Stimulated activated CD4-positive, alpha-beta T cell treated with anti-CD3 and anti-CD28 coated beads, Interleukin-12 subunit alpha, Interleukin-12 subunit beta, amount 100 ng/mL, for 4 hours (primary cell): ENCODE results near the gene SPTB.

Experiments used
- DNase-seq: peaks from one replicate; pipeline ENCODE4 v3.0.0-alpha.2; 2020

The SPTB gene

DNA sequence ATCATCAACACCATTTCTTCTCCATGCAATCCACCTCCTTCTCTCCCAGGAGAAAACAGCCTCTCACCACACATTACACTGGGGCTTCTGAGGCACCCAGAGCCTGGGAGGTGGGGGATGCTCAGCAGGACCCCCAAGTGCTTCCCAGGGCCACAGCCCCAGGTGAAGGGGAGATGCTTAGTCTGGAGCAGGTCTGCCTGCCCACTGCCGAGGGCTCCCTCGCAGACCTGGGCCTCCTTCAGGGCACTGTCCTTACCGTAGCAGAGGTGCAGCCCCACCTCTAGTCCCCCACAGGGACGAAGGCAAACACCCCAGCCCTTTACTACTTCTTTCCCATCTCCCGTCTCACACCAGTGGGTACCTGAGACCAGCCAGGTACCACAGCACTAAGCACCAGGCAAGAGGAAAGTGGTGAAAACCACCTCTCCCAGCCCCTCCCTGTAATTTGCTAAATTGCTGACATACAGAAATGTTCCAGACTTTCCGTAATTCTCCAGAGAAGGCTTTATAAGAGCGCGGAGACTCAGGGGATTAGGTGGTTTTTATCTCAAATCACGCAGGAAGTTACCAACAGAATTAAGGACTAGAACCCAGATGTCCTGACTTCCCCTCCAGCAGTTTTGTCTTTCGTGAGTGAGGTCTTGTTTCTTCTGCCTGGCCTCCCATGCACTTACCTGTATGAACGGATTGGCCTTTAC, 116.5 kb downstream of the SPTB start:
- DNase-seq = no peak

- DNase-seq = peak; percentile 17
These were observed 117.4 kb downstream of the SPTB start for GRCh38 chr14:64762044-64763034.

DNA sequence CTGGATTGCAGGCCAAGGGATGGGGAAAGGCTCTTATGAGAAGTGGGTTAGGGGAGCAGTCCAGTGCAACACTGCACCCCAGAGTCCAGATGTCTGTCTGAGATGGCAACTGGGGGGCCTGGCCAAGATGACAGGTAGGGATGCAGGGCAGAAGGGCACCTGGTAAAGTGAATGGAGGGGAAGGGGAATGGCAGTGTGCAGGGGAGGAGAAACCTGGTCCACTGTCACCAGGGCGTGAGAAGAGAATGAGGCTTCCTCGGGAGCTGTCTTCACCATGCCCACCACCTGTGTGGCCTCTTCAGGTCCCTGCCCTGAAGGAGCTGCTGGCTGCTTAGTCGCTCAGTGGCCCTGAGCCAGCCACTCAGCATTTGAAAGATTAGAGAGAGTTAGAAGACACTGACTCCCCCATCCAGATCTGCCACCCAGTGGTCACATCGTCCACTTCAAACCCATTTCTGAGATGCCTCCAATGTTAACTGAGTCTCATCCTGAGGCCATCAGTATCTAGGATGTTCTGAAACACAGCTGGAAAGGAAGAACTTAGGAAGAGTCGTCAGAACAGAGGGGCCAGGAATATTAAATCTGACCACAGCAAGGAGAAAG, 118.2 kb downstream of the SPTB start:
- no peak for DNase-seq

DNA sequence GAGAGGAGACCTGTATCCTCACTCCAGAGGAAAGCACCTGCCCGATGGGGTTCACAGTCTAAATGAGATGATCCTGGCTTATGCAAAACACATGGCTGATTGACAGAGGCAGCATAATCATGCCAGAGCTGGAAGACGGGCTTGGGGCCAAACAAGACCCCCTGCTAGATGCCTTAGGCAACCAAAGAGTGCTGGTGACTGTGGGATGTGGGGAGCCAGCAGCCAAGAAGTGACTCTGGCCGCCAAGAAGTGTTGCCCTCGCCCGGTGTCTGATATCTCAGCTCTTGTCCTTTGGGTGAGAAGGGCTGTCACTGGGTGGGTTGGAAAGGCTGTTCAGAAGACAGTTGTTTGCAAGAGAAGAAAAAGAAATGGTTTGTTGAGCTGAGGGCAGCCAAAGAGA, 118.8 kb downstream of the SPTB start:
- DNase-seq = no peak

DNA sequence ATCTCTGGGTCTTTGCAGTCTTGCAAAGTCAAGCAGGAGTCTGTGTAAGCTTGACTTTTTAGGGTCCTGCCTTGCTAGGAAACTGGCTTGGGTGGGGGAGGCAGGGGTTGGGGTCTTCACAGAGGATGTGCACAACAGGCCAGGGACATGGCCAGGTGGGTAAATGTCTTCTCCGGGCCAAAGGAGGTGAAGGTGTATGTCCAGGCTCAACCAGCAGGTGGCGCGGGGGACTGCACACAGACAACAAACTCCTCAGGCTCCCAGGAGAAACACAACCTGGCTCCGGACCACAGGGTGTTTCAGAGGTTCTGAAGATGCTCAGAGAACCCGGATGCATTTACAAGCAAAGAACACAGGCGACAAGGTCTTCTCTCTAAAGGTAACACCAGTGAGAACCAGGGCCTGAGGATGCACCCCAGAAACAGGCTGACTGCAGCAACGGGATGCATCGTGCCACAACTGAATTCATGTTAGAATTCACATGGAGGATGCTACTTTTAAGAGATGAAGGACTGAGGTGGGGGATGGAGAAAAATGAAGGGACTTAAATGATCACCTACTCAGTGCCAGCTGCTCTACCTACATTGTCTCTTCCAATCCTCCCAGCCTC, 119.5 kb downstream of the SPTB start:
- DNase-seq = peak; percentile 50

DNA sequence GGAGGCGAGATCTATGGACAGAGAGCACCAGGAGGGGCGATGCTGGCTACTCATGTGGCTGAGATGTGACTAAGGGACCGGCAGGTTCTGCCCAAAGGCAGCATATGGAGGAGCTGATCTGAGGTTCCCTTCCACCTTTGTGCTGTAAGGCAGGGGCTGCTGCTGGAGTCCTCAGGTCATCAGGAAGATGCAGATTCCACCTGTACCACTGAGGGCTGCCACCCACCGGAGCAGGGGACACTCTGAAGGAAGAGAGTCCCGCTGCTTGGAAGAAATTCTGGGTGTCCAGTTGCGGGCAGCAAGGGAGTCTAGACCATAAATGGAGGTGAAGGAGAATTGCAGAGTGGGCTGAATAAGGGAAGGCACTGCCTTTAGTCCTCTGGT, 120.2 kb downstream of the SPTB start:
- DNase-seq = no peak

DNA sequence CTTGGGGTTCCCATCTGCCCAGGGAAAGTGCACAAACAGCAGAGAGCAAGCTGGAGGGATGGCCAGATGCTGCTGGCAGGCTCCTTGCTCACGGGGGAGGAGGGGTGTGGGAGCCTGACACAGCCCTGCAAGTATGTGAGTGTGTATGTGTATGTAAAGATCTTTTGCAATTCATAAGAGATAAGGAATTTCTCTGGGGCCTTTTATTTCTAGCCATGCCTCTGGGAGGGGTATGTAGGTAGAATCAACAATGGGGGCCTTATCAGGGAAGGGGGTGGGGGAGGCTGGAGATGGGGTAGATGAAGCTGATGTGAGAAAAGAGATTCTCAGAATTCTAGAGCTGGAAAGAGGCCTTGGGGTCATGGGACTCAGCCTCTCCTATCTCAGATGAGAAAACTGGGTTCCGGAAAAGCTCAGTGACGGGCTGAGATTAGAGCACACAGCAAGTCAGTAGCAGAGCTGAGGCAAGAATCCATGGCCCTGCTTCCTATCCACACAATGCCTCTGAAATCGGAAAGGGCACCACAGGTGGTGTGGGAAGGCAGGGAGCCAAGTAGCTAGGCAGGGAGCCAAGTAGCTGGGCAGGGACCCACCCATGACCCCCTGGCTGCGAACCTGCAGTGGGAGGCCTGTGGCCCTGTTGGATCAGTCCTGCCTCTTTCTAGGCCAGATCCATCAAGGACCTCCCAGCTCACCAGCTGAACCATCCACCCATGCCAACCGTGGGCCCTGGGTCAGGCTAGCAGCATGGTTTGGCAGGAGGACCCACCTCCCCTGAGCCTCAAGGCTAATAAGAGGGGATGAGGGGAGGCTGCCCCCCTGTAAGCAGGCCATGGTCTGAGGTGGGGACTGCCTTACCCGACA, 120.8 kb downstream of the SPTB start:
- no peak for DNase-seq

- DNase-seq = no peak
These were observed 121.6 kb downstream of the SPTB start for GRCh38 chr14:64758025-64758521.

DNA sequence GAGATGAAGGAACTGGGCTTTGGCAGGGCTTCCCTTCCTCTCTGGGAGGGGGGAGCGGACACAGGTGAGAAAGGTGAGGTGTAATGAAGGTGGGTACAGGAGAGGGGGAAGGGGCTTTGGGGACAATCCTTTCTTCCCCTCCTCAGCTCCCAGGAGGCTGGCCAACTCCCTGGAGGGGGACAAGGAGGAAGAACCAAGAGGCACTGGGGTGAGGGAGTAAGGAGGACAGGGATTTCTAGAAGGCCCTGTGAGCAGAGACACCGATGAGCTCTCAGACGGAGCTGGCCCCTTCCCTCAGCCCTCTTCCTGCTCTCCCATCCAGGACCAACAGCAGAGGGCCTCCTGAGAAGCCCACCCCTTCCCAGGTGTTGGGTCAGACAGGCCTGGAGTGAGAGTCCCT, 122.1 kb downstream of the SPTB start:
- no peak for DNase-seq

DNA sequence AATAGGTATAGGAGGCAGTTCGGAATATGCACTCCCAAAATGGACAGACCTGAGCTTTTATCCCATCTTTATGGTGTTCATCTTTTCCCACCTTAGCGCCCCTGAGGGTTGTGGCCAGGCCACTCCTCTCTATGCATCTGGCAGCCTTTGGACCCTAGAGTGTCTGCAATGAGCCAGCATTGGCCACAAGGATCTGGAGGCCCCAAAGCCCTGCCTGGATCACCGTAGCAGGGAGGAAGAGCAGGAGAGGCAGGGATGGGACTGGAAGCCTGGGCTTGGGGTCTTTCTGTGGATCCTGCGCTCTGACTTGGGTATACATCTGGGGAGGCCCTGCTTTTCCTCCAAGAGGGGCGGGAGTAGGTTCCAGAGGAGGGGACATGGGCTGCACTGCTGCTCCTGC, 123.0 kb downstream of the SPTB start:
- DNase-seq = no peak

DNA sequence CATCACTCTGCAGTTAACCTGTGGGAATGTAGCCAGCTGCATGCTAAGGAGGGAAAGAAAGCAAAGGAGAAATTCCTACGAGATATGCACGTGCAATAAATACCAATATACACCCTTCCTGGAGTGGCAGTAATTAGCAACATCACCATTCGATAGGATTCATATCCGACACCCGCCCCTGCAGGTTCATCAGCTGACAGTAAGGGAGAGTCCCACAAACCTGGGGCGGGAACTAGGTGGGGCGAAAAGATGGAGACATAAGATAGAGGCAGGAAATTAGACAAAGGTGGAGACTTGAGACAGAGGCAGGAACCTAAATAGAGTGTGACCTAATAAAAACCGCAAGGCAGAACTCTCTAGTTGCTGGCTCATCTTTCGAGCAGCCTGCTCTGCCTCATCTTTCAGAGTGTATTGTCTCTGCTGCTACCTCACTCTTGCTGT, 123.9 kb downstream of the SPTB start:
- peak; percentile 23 for DNase-seq

DNA sequence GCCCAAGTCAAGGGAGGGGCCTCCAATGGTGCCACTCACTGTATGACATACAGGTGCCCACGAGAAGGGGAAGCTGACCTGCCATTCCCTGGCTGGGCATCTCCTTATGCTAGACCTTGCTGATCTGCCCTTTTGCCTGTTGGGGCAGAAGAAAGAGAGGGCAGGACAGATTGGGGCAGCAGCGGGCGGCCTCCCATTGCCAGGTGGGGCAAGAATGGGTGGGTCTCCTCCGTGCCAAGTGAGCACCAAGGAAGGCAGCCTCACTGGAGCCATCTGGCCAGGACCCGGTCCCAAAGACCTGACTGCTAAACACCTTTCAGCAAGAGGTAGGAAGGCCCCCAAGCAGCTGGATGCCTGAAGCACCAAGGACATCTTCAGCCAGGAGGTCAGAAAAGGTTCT, 125.0 kb downstream of the SPTB start:
- no peak for DNase-seq

- DNase-seq = no peak
These were observed 125.7 kb downstream of the SPTB start for GRCh38 chr14:64753999-64754398.

DNA sequence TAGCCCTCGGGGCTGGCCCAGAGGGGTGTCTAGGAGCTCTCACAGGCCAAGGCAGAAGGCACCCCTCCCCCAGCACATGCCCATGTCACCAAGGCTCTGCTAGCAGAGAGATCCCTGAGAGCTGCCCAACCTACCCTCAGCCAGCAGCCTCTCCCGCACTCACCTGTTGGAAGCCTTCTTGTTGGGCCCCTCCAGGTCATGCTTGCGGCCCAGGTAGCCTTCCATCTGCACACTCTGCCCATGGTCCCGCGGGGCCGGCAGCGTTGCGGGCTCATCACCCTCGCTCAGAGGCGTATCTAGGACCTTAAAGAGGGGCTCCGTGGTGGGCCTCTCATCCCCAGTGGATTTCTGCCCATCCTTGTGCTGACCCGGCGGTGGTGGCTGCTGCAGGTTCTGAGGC, 126.3 kb downstream of the SPTB start:
- no peak for DNase-seq

DNA sequence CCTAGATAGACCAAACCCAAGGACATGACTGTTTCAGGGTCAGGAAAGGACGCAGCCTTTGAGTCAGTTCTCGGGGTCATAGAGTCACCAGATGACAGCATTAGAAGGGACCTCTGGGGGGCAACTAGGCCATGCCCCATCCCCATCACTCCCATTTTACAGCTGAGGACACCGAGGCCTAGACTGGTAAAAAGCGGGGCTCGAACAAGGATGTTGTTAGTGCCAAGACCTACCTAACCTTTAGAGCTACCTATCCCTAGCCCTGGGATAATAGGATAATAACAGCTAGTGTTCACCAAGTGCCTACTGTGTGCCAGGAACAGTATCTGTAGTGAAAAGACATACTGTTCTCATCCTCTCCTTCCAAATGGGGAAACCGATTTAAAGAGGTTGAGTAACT, 126.8 kb downstream of the SPTB start:
- no peak for DNase-seq

GRCh38 chr14:64748995-64749714, 130.6 kb downstream of the SPTB start:
- no peak for DNase-seq

DNA sequence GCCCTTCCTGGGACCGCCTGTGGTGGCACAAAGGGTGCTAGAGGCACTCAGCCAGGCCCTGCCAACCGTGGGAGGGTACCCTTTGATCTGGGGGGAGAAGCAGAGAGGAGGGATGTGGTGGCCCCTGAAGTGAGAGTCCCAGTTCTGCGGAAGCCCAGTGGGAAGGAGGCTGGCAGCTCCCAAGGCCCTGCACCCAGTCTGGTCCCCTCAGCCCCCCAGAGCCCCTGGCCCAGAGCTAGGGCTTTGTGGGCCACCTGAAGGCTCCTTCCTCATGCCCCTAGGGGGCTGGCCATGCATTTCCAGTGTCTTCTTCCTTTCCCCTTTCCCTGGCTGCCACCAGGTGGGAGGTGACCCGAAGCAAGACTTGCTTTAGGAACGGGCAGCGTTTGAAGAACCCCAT, 131.2 kb downstream of the SPTB start:
- DNase-seq = no peak

GRCh38 chr14:64747327-64747726, 132.4 kb downstream of the SPTB start:
- no peak for DNase-seq

DNA sequence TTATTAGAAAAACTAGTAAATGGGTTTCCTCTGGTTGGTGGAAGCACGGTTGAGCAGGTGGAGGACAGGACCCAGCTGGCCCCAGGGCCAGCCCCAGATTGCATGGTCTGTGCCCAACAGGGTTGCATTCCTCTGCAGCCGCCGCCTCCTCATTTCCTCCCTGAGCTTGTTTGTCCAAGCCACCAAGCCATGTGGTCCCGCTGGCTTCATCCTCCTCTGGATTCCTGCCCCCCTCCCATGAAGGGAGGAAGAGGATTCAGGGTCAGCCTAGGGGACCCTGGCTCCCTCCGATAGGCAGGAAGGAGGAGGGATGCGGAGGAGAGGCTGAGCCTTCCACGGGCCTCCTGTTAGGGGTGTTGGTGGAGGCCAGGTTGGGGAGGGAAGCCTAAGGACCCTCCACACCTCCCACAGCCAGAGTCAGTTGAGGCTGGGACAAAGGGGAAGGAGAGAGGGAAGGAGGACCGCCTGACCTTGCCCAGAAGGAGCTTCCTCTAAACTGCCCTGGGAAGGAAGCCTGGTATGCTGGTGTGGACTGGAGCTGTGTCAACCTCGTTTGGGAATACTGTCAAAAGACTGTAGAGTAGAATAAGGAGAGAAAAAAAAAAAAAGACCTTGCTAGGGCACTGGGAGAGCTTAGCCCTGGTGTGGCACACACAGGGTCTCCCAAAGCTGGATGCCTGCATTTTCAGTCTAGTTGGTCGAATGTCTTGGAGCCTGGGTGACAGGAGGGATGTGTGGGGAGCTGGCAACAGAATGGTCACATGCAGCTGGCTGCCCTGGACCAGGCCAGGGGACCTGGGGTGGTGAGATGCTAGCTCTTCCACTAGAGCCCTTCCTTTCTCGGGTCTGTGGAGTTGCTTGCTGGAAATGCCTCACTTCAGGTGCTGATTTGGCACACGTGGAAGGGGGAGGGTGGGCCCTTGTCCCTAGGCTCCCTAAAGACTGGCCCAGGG, 133.1 kb downstream of the SPTB start:
- DNase-seq = no peak

GRCh38 chr14:64745511-64746091, 134.1 kb downstream of the SPTB start:
- no peak for DNase-seq
